Omental fat pad (tissue), 4 donors: ENCODE results near the gene MAB21L2. TPM values are rescaled to one million over a fixed set of nuclear protein-coding genes. Genes with fewer than 3 reads are reported as not detected.
"Not testable (repeated sequence)": the region's sequence is repeated elsewhere in the genome, so short reads cannot be mapped to it uniquely, and the experiment has no call there.

ENCODE experiments used
- ATAC-seq: fragments of 150-250 bp; one replicate; pipeline ENCODE4 v1.9.1; 2016; ENCODE audit warnings: mild to moderate bottlenecking, moderate library complexity; ENCODE audit not compliant: low FRiP score
- DNase-seq: peaks from one replicate; pipeline ENCODE4 v3.0.0-alpha.2; 2019; ENCODE audit warnings: low spot score
- CTCF ChIP-seq, 3 donors: fragments of 450-650 bp; IDR thresholded peaks; one replicate each; pipeline ENCODE4 v1.5.1; 2016 to 2017; ENCODE audit warnings: antibody characterized with exemption in 3 of 3, mild to moderate bottlenecking in 3 of 3, moderate library complexity in 2 of 3
- total RNA-seq, 4 donors: library from RNA; depleted of rRNA; stranded (reverse); fragments of >200 nt; gene quantifications; one replicate each; pipeline ENCODE4 v1.1.0, GENCODE V29; 2016

Gene MAB21L2
- 10 to 100 TPM in 1 of 4 donors, 1 to 10 TPM in 1, not detected in 2; 3.4 to 25.1 TPM for total RNA-seq

DNA sequence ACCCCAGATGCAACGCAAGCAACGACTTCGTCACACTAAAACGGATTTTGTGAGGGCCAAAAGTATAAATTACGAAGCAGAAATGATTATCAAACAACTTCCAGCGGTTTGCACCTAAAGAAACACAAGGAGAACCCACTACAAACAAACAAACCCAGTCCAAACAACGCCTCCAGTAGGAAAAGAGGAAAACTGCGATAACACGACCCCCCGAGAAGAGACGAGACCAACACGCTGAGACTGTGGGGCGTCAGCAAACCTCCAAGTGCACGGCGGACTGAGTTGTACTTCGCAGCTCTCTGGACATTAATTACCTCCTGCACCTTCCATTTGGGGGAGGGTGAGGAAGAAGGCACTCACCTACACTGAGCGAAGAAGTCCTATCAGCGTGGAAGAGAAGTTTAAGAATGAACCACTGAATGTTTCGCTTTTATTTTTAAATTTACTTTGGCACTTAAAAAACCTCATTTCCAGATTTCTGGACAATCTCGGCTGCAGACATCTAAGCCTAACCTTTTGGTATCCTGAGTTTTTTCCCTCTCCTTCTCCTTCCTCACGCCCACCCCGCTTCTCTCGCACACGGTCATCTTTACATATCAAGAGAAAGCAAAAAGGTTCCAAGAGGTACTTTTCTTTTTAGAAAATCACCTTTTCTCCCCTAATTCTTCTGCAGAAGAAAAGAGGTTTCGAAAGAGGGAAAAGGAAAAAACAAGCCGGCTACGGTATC is at the start of gene MAB21L2:
Gene MAB21L2, plus strand, starts transcription at position 6 of the 727 bp plus-strand sequence. CDS start 879 bp downstream, outside the sequence.
- DNase-seq: no peak
- no peak for TF ChIP-seq CTCF (IDR thresholded peaks at IDR 0.05)
- ATAC-seq: no peak

DNA sequence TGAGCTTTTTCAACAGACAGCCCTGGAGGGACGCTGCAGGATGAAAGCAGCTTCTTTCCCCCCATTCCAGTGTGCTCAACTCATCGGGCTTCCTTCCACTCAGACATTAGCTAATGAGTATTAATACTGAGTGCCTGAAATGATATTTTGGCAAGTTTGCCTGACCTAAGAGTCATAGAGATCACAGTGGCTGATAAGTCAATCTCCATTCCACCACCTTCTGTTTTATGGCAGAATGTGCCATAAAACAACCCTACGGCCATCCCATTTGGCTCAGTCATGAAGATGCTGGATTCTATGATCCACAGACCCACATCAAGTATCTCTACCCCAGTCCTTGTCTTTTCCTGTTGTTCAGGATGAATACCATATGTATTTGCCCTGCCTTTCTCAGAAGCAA is 48.3 kb upstream of the MAB21L2 start:
- no peak for DNase-seq
- no peak for TF ChIP-seq CTCF (IDR thresholded peaks at IDR 0.05)
- ATAC-seq: no peak

DNA sequence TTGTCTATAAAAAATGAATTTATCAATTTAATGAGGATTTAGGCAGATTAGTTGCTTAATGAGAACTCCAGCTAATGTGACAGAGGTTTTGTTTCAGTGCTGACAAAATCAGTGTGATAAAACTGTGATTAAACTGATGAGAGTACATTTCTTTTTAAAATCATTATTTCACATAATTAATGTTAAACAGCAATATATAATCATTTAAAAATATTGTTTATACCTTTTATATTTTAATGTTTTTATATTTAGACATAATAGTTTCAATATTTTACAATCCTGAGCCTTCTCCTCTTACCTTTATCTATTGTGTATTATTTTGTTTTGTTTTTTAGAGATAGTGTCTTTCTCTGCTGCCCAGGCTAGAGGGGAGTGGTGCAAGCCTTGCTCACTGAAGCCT is 47.1 kb upstream of the MAB21L2 start:
- DNase-seq: no peak
- no peak for ATAC-seq
- TF ChIP-seq CTCF (IDR thresholded peaks at IDR 0.05): no peak

- ATAC-seq, DNase-seq: not testable (repeated sequence)
These were observed 44.0 kb upstream of the MAB21L2 start for GRCh38 chr4:150537911-150538310.

DNA sequence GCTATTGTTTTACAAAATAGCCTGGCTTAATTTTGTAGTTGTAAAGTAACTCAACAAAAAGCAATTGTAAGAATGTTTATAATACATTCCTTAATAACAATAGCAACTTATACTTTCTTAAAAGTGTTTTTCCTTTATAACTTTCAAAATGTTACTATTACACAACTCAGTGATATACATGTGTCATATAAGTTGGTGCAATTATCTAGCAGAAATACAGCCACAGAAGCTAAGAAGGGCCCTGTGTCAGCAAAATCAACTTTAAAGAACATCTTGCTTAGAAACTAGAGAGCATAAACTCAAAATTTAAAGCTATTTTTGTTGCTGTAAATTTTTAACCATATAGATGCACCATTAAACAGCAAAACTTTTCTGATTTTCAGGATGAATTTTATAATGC is 41.4 kb upstream of the MAB21L2 start:
- ATAC-seq (no peak), DNase-seq (no peak)
- TF ChIP-seq CTCF (IDR thresholded peaks at IDR 0.05): no peak

DNA sequence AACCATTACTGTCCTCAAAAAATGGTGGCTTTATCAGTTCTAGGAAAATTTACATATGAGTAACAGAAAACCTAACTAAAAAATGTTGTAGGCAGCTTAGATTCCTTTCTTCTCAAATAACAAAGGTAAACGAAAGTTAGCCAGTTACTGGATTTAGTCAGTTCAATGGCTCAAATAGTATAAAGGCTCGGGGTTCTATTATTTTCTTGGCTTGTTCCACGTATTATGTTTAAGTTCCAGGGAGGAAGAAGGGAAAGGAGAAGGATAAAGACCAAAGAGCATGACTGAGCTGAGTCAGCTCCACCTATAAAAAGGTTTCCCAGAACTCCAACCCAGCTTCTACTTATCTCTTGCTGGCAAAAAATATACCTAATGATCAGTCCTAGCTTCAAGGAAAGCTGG is 41.0 kb upstream of the MAB21L2 start:
- DNase-seq (no peak), ATAC-seq (no peak)
- no peak for TF ChIP-seq CTCF (IDR thresholded peaks at IDR 0.05)

GRCh38 chr4:150541681-150542080 is 40.3 kb upstream of the MAB21L2 start:
- ATAC-seq (no peak), DNase-seq (no peak)
- TF ChIP-seq CTCF (IDR thresholded peaks at IDR 0.05): no peak
